Caco-2 (cell line): ENCODE measurements around the gene UBE2D3. TPM values are rescaled to one million over a fixed set of nuclear protein-coding genes. Genes with fewer than 3 reads are reported as not detected.

ENCODE experiments used
- BruUV-seq: library from RNA; stranded (reverse); fragments of 400-500 nt; replicated peaks from 2 replicates; lab custom pipeline; 2021; lab: Mats Ljungman, UMichigan
- CTCF ChIA-PET: fragments of 300-600 bp; sonication (Branson Sonifier 250); formaldehyde crosslinking; loops from one replicate; lab custom pipeline; 2022; ENCODE audit warnings: antibody characterized with exemption; lab: Charles Lee
- POLR2A ChIA-PET: fragments of 300-600 bp; sonication (Branson Sonifier 250); formaldehyde crosslinking; loops from one replicate; lab custom pipeline; 2022; ENCODE audit warnings: antibody characterized with exemption; lab: Charles Lee
- DNase-seq, 2 experiments: peaks; one replicate each; pipeline versions ENCODE4 v3.0.0 to v3.0.0-alpha.2; 2020 to 2022
- H3K27me3 ChIP-seq: replicated peaks from 2 replicates; pipeline ENCODE4 v1.6.0; 2011; ENCODE audit warnings: low read length; ENCODE audit not compliant: control insufficient read depth, insufficient read depth
- H3K36me3 ChIP-seq: 2 replicates; pipeline ENCODE4 v1.5.1; 2011; ENCODE audit warnings: low read length; ENCODE audit not compliant: control insufficient read depth, insufficient read depth
- H3K4me1 ChIP-seq: fragments of 250-450 bp; sonication (Bioruptor Pico); 2 replicates; pipeline ENCODE4 v1.5.1; 2020; ENCODE audit warnings: mild to moderate bottlenecking
- H3K4me3 ChIP-seq: 2 replicates; pipeline ENCODE4 v1.5.1; 2011; ENCODE audit warnings: low read depth, mild to moderate bottlenecking, control low read depth, low read length
- H3K9me3 ChIP-seq: fragments of 250-450 bp; sonication (Bioruptor Pico); 2 replicates; pipeline ENCODE4 v1.5.1; 2020; ENCODE audit warnings: mild to moderate bottlenecking, moderate library complexity
- H3K27ac Mint-ChIP-seq: one replicate; pipeline ENCODE4 v1.8.0; 2022; ENCODE audit warnings: mixed read lengths; ENCODE audit not compliant: unreplicated experiment
- H3K27me3 Mint-ChIP-seq: one replicate; pipeline ENCODE4 v1.8.0; 2022; ENCODE audit warnings: mixed read lengths; ENCODE audit not compliant: insufficient read depth, unreplicated experiment
- H3K36me3 Mint-ChIP-seq: one replicate; pipeline ENCODE4 v1.8.0; 2022; ENCODE audit warnings: mild to moderate bottlenecking, mixed read lengths; ENCODE audit not compliant: insufficient read depth, unreplicated experiment
- H3K4me1 Mint-ChIP-seq: one replicate; pipeline ENCODE4 v1.8.0; 2022; ENCODE audit warnings: low read depth, mixed read lengths; ENCODE audit not compliant: unreplicated experiment
- H3K4me3 Mint-ChIP-seq: one replicate; pipeline ENCODE4 v1.8.0; 2022; ENCODE audit warnings: mild to moderate bottlenecking, moderate library complexity, mixed read lengths; ENCODE audit not compliant: unreplicated experiment
- H3K9me3 Mint-ChIP-seq: one replicate; pipeline ENCODE4 v1.8.0; 2022; ENCODE audit warnings: mixed read lengths; ENCODE audit not compliant: unreplicated experiment
- CTCF ChIP-seq, 2 experiments: fragments of 200-600 bp in 1 of 2; IDR thresholded peaks; 1 replicate in 1 of 2; 2 replicates in 1 of 2; pipeline versions ENCODE4 v1.5.1 to v1.8.0; 2011 to 2022; ENCODE audit warnings: antibody characterized with exemption in 1 of 2, control low read depth in 1 of 2, inconsistent platforms in 1 of 2, low read depth in 1 of 2, low read length in 1 of 2, mild to moderate bottlenecking in 1 of 2, moderate library complexity in 1 of 2; ENCODE audit not compliant: insufficient read depth in 1 of 2, severe bottlenecking in 1 of 2, unreplicated experiment in 1 of 2
- intact Hi-C: fragments of 100-400 bp; cut with micrococcal nuclease; formaldehyde crosslinking; loops from one replicate; pipeline ENCODE4 v1.10.0; 2022; ENCODE audit not compliant: unreplicated experiment
- total RNA-seq: library from RNA; stranded (reverse); gene quantifications from 2 replicates; pipeline ENCODE4 v1.2.3, GENCODE V29; 2022

Gene UBE2D3
- total RNA-seq, 1 experiment from 2014 or later: 305 TPM

- ChIA-PET POLR2A (no interaction called here), CTCF (no interaction called here)
- Mint-ChIP-seq H3K9me3 (peaks cover 20% of the 10 kb centered on the region), H3K27ac (no peak overlapping the region), H3K4me1 (no peaks in the 10 kb centered on the region), H3K36me3 (no peaks in the 10 kb centered on the region), H3K27me3 (no peaks in the 10 kb centered on the region), H3K4me3 (no peak overlapping the region)
- Histone ChIP-seq H3K4me3 (no peak overlapping the region), H3K36me3 (no peaks in the 10 kb centered on the region), H3K27me3 (no peaks in the 10 kb centered on the region), H3K9me3 (peaks cover 6% of the 10 kb centered on the region; the same call in 1 of the 2 replicates), H3K4me1 (no peaks in the 10 kb centered on the region)
- TF ChIP-seq CTCF (IDR thresholded peaks at IDR 0.05; ENCODE audit: insufficient read depth in 1 of 2, low read depth in 1 of 2, low read length in 1 of 2, severe bottlenecking in 1 of 2, unreplicated experiment in 1 of 2): no peak
- intact Hi-C loops: no loop called here
- no TSS peak for BruUV-seq
- no peak for DNase-seq
Measured at GRCh38 chr4:102858828-102859464, 31.6 kb upstream of the UBE2D3 start.

GRCh38 chr4:102850370-102850769, 23.0 kb upstream of the UBE2D3 start:
- Histone ChIP-seq H3K4me1 (no peaks in the 10 kb centered on the region), H3K4me3 (no peak overlapping the region), H3K9me3 (no peaks in the 10 kb centered on the region), H3K27me3 (no peaks in the 10 kb centered on the region), H3K36me3 (no peaks in the 10 kb centered on the region)
- Mint-ChIP-seq H3K27ac (no peak overlapping the region), H3K4me3 (no peak overlapping the region), H3K27me3 (no peaks in the 10 kb centered on the region), H3K36me3 (no peaks in the 10 kb centered on the region), H3K4me1 (no peaks in the 10 kb centered on the region), H3K9me3 (no peaks in the 10 kb centered on the region)
- no TSS peak for BruUV-seq
- TF ChIP-seq CTCF (IDR thresholded peaks at IDR 0.05; ENCODE audit: insufficient read depth in 1 of 2, low read depth in 1 of 2, low read length in 1 of 2, severe bottlenecking in 1 of 2, unreplicated experiment in 1 of 2): no peak
- DNase-seq: no peak
- CTCF ChIA-PET: no interaction called here
- POLR2A ChIA-PET: interaction anchor here (1.2 kb wide), 1 partner anchor 22 kb away, joined by 5 read pairs; no protein-coding TSS in a partner anchor
- intact Hi-C loops: no loop called here

- intact Hi-C loops: no loop called here
- H3K4me3 Mint-ChIP-seq: no peak overlapping the region
- H3K27ac Mint-ChIP-seq: no peak overlapping the region
- no peaks in the 10 kb centered on the region for H3K36me3 ChIP-seq
- H3K27me3 ChIP-seq: no peaks in the 10 kb centered on the region
- ChIA-PET POLR2A (interaction anchor here (1.2 kb wide), 1 partner anchor 22 kb away, joined by 5 read pairs; no protein-coding TSS in a partner anchor), CTCF (no interaction called here)
- H3K27me3 Mint-ChIP-seq: no peaks in the 10 kb centered on the region
- DNase-seq: no peak
- no peak overlapping the region for H3K4me3 ChIP-seq
- TF ChIP-seq CTCF (IDR thresholded peaks at IDR 0.05; ENCODE audit: insufficient read depth in 1 of 2, low read depth in 1 of 2, low read length in 1 of 2, severe bottlenecking in 1 of 2, unreplicated experiment in 1 of 2): no peak
- no TSS peak for BruUV-seq
- no peaks in the 10 kb centered on the region for H3K4me1 Mint-ChIP-seq
- no peaks in the 10 kb centered on the region for H3K4me1 ChIP-seq
- H3K9me3 ChIP-seq: no peaks in the 10 kb centered on the region
- H3K36me3 Mint-ChIP-seq: no peaks in the 10 kb centered on the region
- H3K9me3 Mint-ChIP-seq: no peaks in the 10 kb centered on the region
Measured at GRCh38 chr4:102849579-102850104, 22.3 kb upstream of the UBE2D3 start.
